Adrenal gland (tissue), 12 donors: Measurements from ENCODE around the gene ERCC4. TPM values are rescaled to one million over a fixed set of nuclear protein-coding genes. Genes with fewer than 3 reads are reported as not detected.

ENCODE experiments used
- DNase-seq, 7 donors: peaks; one replicate each; pipeline ENCODE4 v3.0.0-alpha.2; 2019 to 2020
- H3K27ac ChIP-seq, 5 donors: fragments of 200-600 bp; sonication (generic) in 4 of 5; 1 replicate in 3 of 5; 2 replicates in 2 of 5; pipeline versions ENCODE4 v1.5.1 to v1.8.0; 2016 to 2020; ENCODE audit warnings: mild to moderate bottlenecking in 1 of 5
- H3K27me3 ChIP-seq: fragments of 200-600 bp; 2 replicates; pipeline ENCODE4 v1.8.0; 2021
- H3K36me3 ChIP-seq, 2 donors: fragments of 200-600 bp; replicated peaks in 1 of 2; 1 replicate in 1 of 2; 2 replicates in 1 of 2; pipeline versions ENCODE4 v1.5.1 to v1.8.0; 2018 to 2022
- H3K4me1 ChIP-seq, 2 donors: fragments of 200-600 bp; replicated peaks in 1 of 2; 1 replicate in 1 of 2; 2 replicates in 1 of 2; pipeline versions ENCODE4 v1.5.1 to v1.8.0; 2018 to 2021
- H3K4me3 ChIP-seq, 4 donors: fragments of 200-600 bp; sonication (generic) in 3 of 4; one replicate each; pipeline ENCODE4 v1.5.1; 2016 to 2018
- H3K9me3 ChIP-seq, 3 donors: fragments of 200-600 bp; sonication (generic) in 1 of 3; replicated peaks in 1 of 3; 1 replicate in 2 of 3; 2 replicates in 1 of 3; pipeline versions ENCODE4 v1.5.1 to v1.8.0; 2016 to 2021
- POLR2A ChIP-seq, 2 donors: fragments of 450-650 bp; IDR thresholded peaks; one replicate each; pipeline ENCODE4 v1.6.1; 2017; ENCODE audit warnings: antibody characterized with exemption in 2 of 2, mild to moderate bottlenecking in 2 of 2, moderate library complexity in 1 of 2
- WGBS, 4 donors: extraction: QIAGEN DNeasy Blood & Tissue Kit in 2 of 4; methylation state at CpG; one replicate each; pipeline versions ENCODE4 v1.1.5 to v1.1.7; 2013 to 2017; 5-methylcytosine and 5-hydroxymethylcytosine counted together
- intact Hi-C, 2 donors: fragments of 100-400 bp; cut with DNase I; formaldehyde crosslinking; loops; one replicate each; pipeline versions ENCODE4 v1.14.1 to v1.15.0; 2022 to 2023
- polyA plus RNA-seq, 3 donors: library from polyadenylated mRNA; stranded (reverse); fragments of 200-250 nt in 2 of 3; fragments of 350-450 nt in 1 of 3; fragmentation: Illumina TruSeq in 1 of 3; extraction: RNeasy Lipid Tissue Mini Kit (QIAGEN cat#74804) in 1 of 3; gene quantifications; one replicate each; pipeline ENCODE4 v1.2.3, GENCODE V29; 2013 to 2014
- total RNA-seq, 9 donors: library from RNA; depleted of rRNA in 4 of 9; stranded (reverse); fragments of >200 nt in 4 of 9; fragments of 120-200 nt in 1 of 9; fragmentation: NEBNext Ultra II Directional in 1 of 9; extraction: Animal tissue kit (Norgen Biotek cat#: 25700) in 1 of 9; gene quantifications; one replicate each; pipeline versions ENCODE4 v1.1.0 to v1.2.4, GENCODE V29; 2013 to 2023
- TF ChIP-seq, protein P1 (sequence below), 6 experiments: fragments of 450-650 bp in 4 of 6; fragments of 200-600 bp in 2 of 6; sonication (generic) in 1 of 6; IDR thresholded peaks; 1 replicate in 5 of 6; 2 replicates in 1 of 6; pipeline versions ENCODE4 v1.5.1 to v1.8.0; 2016 to 2021; ENCODE audit warnings: antibody characterized with exemption in 6 of 6, mild to moderate bottlenecking in 2 of 6, moderate library complexity in 1 of 6
- donor health status: healthy with polysubstance abuse.
- donor health status: Bipolar disorder and iron deficiency.
- donor health status: DM: yes; HTN: yes; CAD: no.
- donor health status: DM: no; HTN: no; CAD: no.
- donor health status: DM: no; HTN: no; CAD: no.
- donor health status: DM: yes; HTN: yes; CAD: no.

ERCC4 gene
- total and polyA plus RNA-seq, 12 donors: 2.8 to 27.9 (median 15.4) TPM

DNA sequence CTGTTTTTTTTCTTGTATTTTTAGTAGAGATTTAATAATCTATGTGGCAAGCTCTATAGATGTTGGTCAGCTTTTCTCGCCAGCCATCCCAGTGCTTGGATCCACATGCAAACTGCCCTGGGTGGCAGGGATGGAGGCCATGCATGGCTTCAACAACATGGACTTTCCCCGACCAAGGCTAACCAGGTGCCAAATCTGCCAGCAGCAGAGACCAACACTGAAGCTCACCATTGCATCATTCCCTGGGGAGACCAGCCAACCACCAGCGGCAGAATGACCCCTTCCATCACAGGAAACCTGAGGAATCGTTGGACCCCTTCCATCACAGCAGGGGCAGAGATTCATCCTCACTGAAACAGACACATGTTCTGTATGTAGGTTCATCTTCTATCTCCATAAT, 27.7 kb upstream of the ERCC4 start:
- 40 to 62% (median 57%) methylated on average over 4 of the region's 4 CpGs for WGBS, 4 donors
- intact Hi-C loops: no loop called here
- TF ChIP-seq, protein P1, sequence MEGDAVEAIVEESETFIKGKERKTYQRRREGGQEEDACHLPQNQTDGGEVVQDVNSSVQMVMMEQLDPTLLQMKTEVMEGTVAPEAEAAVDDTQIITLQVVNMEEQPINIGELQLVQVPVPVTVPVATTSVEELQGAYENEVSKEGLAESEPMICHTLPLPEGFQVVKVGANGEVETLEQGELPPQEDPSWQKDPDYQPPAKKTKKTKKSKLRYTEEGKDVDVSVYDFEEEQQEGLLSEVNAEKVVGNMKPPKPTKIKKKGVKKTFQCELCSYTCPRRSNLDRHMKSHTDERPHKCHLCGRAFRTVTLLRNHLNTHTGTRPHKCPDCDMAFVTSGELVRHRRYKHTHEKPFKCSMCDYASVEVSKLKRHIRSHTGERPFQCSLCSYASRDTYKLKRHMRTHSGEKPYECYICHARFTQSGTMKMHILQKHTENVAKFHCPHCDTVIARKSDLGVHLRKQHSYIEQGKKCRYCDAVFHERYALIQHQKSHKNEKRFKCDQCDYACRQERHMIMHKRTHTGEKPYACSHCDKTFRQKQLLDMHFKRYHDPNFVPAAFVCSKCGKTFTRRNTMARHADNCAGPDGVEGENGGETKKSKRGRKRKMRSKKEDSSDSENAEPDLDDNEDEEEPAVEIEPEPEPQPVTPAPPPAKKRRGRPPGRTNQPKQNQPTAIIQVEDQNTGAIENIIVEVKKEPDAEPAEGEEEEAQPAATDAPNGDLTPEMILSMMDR (IDR thresholded peaks at IDR 0.05): no peak
- no peak for TF ChIP-seq POLR2A (IDR thresholded peaks at IDR 0.05)

GRCh38 chr16:13895516-13895915, 24.4 kb upstream of the ERCC4 start:
- no peak for DNase-seq
- Histone ChIP-seq H3K4me1 (peaks cover 0 to 7% of the 10 kb centered on the region in 2 donors), H3K27ac (no peak overlapping the region), H3K36me3 (no peaks in the 10 kb centered on the region), H3K27me3 (no peaks in the 10 kb centered on the region), H3K9me3 (no peaks in the 10 kb centered on the region), H3K4me3 (no peak overlapping the region)
- no peak for TF ChIP-seq POLR2A (IDR thresholded peaks at IDR 0.05)
- TF ChIP-seq, protein P1 (IDR thresholded peaks at IDR 0.05): no peak
- intact Hi-C loops: no loop called here
- 51 to 87% (median 63%) methylated on average over 1 of the region's 1 CpG for WGBS, 4 donors

More for the DNA sequence above, 27.7 kb upstream of the ERCC4 start:
- H3K4me1 ChIP-seq: no peaks in the 10 kb centered on the region
- H3K27me3 ChIP-seq: no peaks in the 10 kb centered on the region
- no peak for DNase-seq
- no peak overlapping the region for H3K4me3 ChIP-seq
- H3K27ac ChIP-seq: no peak overlapping the region
- no peaks in the 10 kb centered on the region for H3K9me3 ChIP-seq
- H3K36me3 ChIP-seq: no peaks in the 10 kb centered on the region

DNA sequence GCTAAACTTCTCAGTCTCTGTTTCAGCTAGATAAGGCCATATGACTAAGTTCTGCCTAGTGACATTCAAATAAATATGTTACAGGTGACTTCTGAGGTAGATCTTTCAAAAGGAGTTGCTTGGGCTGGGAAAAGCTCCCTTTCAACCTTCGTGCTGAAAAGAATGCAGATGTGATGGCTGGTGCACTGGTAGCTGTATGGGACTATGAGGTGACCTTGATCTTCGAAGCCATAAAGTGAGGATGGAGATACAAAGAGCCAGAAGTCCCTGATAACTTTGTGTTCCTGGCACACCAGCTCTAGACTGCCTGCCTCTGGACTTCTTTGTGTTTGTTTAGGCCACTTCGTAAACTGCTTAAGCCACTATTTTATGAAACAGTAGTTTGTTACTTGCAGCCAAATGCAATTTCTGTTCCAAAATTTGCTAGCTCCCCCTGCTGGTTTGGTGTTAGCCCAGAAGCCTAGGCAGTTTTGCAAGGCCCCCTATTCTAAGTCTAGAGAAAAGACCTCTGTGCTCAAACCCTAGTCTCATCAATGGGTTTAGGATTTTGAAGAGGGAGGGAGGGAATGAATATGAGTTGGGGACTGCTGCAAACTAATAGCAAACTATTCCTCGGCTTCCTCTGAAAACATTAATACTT, 23.3 kb upstream of the ERCC4 start:
- no peak for DNase-seq
- H3K27ac ChIP-seq: no peak overlapping the region
- 66 to 71% (median 67%) methylated on average over 4 of the region's 4 CpGs for WGBS, 4 donors
- no peak overlapping the region for H3K4me3 ChIP-seq
- intact Hi-C loops: no loop called here
- no peak for TF ChIP-seq POLR2A (IDR thresholded peaks at IDR 0.05)
- TF ChIP-seq, protein P1 (IDR thresholded peaks at IDR 0.05): no peak
- H3K9me3 ChIP-seq: no peaks in the 10 kb centered on the region
- no peaks in the 10 kb centered on the region for H3K27me3 ChIP-seq
- no peaks in the 10 kb centered on the region for H3K36me3 ChIP-seq
- H3K4me1 ChIP-seq: peaks cover 0 to 7% of the 10 kb centered on the region in 2 donors

DNA sequence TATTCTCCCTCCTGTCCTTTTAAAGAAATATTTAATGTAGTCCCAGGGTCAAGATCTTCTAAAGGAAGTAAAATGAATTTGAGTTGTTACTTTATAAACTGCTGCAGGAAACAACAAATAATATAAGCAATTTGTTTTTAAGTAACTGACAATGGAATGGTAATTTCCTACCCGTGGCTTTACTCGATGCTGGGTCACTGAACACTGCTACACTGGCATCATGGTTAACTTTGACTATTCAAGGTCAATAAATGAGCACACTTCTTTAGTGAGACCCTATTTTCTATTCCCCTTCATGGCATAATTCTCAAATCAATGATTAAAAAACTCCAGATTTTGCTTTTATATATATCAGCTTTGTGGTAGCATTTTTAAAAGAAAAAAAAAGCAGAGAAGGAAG, 22.1 kb upstream of the ERCC4 start:
- H3K4me3 ChIP-seq: no peak overlapping the region
- TF ChIP-seq, protein P1 (IDR thresholded peaks at IDR 0.05): no peak
- TF ChIP-seq POLR2A (IDR thresholded peaks at IDR 0.05): no peak
- WGBS, 4 donors: 21 to 41% (median 30%) methylated on average over 2 of the region's 2 CpGs

More for the DNA sequence above, 22.1 kb upstream of the ERCC4 start:
- no peaks in the 10 kb centered on the region for H3K9me3 ChIP-seq
- no peak for DNase-seq
- no peaks in the 10 kb centered on the region for H3K27me3 ChIP-seq
- no peak overlapping the region for H3K27ac ChIP-seq
- intact Hi-C loops: no loop called here
- no peaks in the 10 kb centered on the region for H3K36me3 ChIP-seq
- peaks cover 0 to 7% of the 10 kb centered on the region in 2 donors for H3K4me1 ChIP-seq
